GM12892 (cell line): ENCODE data around the gene PRKACG.

ENCODE experiments used
- POLR2A ChIP-seq: IDR thresholded peaks from 2 replicates; pipeline ENCODE4 v1.6.1; 2011; ENCODE audit warnings: low read depth, low read length, control low read depth
- POLR2AphosphoS5 ChIP-seq: IDR thresholded peaks from 2 replicates; pipeline ENCODE4 v1.6.1; 2011; ENCODE audit warnings: low read depth, low read length, control low read depth
- TAF1 ChIP-seq: IDR thresholded peaks from 2 replicates; pipeline ENCODE4 v1.6.1; 2011; ENCODE audit warnings: low read depth, mild to moderate bottlenecking, control low read depth, low read length, borderline replicate concordance

GRCh38 chr9:68974901-68975300, 39.0 kb downstream of the PRKACG start:
- TF ChIP-seq POLR2AphosphoS5 (no peak), TAF1 (no peak), POLR2A (no peak)
